NCI-H82 (cell line): ENCODE results near the gene MAGI2.

Experiments used
- DNase-seq: peaks from one replicate; lab custom pipeline; 2025; lab: John Stamatoyannopoulos, UW

Gene MAGI2

DNA sequence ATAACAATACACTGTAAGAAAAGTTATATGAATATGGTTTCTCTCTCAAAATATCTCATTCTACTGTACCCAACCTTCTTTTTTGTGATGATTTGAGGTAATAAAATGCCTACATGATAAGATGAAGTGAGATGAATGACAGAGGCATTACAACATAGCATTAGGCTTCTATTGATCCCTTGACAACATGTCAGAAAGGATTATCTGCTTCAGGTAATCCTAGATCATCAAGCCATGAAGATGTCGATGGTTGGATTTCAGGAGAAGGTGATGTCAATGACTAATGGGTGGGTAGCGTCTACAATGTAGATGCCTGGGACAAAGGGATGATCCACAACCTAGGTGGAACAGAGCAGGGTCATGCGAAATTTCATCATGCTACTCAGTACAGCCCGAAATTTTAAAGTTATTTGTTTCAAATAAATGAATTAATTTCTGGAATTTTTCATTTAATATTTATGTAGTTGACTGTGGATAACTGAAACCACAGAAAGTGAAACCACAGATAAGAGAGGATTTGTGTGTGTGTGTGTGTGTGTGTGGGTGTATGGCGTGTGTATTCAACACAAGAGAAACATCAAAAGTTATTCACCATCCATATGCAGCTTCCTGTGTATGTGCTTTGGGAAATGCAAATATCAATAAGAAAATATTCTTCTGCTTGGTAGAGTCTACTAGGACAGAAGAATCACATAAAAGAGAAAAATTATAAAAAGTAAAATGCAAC lies 77.0 kb downstream of the MAGI2 start:
- peak; percentile 41 for DNase-seq

DNA sequence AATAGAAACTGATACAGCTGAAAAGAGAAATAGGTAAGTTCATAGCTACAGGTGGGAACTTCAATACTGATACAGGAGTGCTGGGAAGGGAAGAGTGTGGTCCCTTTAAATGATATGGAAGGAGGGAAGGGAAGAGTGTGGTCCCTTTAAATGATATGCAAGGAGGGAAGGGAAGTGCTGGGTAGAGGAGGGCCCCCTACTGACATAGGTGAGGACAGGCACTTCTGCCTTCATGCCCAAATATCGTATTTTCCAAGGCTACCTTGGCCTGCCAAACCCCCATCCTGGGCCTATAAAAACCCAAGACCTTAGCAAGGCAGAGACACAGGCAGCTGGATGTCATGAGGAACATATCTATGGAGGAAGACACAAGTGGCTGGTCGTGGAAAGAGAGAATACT lies 92.3 kb downstream of the MAGI2 start:
- peak; percentile 17 for DNase-seq

DNA sequence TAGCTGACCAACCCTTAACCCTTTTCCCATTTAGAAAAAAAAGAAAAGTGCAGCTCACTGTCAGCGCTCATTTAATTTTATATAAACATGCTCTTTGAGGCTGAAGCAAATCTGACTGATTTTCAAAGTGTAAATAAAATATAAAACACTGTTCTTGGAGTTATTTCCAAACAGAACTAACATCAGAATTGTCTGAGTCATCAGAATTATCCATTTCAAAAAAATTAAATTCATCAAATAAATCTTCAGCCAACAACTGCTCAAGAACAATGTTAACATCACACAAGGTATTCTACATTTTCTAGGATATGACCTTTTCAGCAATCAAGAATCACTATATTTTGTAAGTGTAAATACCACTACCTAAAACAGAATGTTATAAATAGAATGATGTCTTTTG lies 93.6 kb downstream of the MAGI2 start:
- no peak for DNase-seq

DNA sequence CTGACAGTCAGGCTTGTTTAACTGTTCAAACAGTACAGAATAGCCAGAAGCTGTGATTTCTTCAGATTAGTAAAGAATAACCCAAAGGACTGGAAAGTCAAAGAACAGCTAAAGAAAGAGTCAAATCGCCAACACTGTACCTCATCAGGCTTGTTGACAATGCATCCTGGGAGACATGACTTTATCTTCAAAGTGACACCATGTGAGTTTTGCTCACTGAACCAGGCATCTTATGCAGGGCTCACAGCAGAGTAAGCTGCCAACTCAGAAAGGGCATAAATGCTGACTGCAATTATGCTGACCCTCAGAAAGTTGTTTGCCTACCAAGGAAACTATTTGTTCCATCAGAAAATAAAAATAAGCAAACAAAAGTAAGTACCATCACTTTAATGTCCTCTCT lies 96.4 kb downstream of the MAGI2 start:
- no peak for DNase-seq

DNA sequence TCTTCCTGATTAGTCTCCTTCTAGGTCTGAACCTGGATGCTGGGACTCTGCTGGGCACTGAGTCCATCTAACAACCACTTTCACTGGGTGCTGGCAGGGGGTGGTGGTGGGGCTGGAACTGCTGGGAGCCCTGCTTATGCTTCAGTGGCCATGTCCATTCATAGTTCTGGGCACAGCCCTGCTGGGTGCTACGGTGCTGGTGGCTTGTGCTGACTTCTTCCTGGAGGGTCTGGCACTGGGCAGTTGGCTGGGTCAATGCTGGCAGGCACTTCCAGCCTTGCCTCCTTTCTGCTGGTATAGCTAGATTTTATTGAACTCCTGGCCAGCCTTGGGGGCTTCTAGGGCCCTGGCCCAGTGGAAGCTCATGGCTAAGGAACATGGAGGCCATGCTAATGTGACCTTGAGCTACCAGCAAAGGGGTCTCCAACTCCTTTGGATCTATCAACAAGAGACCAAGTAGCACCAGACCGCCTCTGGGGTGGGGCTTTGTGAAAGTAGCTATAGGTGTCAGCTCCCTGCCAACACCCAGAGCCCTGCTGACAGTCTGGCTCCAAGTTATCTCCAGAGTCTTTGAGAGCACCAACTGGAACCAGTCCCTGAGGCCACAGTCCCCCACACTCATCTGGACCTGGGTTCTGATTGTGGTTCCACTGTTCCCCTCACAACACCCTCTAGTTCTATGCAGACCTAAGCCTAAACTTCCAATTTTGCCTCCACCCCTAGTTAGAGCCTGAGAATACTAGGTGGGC lies 99.6 kb downstream of the MAGI2 start:
- no peak for DNase-seq

DNA sequence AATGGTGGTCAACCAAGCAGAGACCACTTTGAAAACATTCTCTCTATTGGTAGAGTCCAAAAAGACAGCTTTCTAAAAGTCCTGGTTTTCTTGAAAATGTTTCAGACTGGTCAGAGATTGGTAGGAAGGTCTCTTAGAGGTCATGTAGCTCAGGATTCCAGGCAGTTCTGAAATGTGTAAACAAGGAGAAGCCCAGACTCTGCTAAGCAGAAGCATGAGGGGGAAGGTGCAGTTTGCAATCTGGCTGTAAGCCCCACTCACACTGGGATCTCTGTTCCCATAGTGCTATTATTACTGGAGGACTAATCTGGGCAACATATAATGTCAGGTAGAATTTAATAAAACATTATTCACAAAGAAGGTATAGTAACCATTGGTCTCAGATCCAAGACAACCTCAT lies 101.1 kb downstream of the MAGI2 start:
- DNase-seq: peak; percentile 3

DNA sequence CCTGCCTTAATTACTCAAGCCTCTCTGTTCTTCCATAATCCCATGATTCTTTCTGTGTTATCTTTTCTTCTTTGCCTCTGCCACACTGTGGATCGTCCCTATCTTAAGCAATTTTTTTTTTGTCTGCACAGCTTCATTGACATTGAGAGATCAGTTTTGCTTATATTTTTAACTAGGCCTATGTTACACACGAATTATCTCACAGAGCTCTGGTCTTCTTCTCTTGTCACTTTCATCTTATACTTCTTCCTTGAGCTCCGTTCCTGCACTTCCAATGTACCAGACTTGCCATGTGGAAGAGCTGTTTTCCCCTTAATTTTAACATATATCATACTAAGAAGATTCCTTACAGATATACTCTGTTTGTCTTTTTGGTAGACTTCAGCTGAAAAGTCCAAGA lies 106.1 kb downstream of the MAGI2 start:
- DNase-seq: no peak

DNA sequence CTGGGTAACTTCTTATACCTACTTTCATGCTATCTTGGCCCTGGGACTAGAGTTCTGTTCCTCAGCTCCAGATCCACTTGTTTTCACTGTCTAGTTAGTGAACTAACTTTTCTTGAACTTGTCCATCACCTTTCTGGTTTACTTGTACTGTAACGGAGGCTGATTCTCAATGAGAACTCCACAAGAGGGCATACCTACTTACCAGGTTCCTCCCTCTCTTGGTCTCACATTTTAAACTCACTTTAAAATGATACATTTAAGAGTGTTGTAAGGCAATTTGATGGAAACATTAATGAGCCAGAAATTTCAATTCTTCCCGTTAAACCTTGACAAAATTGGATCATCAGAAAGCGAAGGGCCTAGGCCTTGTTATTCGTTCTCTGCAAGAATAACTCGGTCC lies 111.6 kb downstream of the MAGI2 start:
- DNase-seq: no peak

DNA sequence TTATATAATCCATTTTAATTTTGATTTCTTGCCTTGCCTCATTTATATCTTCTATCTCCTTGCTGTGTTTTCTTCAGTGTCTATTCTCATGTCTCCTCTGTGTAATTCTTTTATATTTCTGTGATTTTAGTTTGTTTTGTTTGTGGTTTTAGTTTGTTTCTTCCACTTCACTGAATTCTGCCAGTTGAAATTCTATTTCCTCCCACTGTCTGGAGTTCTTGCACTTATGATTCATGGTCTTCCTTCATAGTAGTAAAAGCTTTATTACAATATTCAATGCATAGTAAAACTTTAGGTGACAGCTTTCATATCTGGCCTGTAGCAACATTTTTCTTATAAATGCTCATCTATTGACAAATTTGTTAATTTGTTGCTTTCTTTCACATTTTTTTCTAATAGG lies 113.3 kb downstream of the MAGI2 start:
- no peak for DNase-seq

DNA sequence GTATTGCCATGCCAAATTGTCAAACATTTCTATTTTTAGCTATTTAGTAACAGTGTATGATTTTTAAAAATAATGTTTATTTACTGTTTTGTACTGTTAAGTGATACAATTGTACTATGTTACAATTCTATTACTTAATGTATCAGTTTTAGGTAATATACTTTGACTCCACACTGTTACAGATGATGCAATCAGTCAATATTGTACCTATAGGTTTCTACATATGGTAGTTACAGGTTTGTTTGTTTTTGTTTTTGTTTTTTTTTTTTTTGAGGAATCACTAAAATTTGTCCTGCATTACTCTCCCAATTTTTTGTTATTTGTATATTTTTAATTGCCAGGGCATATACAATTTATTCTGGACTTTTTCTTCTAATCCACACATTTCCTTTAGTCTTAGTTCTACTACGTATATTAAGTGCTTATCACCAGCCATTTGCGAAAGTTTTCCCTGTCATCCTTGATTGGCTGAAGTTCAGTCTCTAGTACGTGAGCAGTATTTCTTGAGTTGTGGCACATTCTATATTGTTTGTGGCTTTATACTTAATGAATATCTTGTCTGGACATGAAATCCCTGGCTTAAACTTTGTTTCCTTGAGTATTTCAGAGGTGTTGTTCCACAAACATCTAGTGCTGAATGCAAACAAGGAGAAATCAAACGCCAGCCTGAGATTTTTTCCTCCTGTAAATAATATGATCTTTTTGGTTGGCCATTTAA lies 114.1 kb downstream of the MAGI2 start:
- no peak for DNase-seq

DNA sequence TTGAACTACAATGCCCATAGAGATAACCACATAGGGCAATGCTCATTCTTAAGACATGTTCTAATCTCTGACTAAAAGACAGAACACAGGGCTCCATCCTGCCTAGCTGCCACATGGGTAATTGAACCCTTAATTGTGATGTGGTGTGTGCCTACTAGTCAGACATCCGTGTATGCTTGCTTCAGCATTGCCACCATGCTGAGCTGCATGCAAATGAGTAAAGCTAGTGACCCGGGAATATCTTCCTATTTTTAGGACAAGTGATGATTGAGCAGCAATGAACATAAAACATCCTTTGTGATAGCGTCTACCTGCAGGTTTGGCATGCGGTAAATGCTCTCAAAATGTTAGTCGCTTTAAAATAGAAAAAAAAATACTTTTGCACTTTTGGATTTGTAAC lies 115.8 kb downstream of the MAGI2 start:
- DNase-seq: no peak

DNA sequence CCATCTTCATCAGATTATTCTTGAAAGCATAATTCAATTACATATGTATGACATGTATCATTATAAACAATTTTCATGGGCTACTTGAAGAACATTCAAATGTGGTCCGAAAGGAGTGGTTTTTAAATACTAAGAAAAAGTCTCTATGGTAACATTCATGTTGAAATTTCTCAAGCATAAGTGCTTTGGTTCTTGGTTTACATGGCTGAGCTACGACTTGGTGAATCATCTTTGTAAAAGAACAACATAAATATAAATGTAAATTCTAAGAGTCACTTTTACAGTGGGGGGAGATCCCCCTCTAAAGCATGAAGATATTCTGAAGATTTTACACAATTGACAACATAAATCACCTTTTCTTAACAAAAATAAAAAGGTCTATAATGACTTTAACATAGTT lies 118.6 kb downstream of the MAGI2 start:
- no peak for DNase-seq

DNA sequence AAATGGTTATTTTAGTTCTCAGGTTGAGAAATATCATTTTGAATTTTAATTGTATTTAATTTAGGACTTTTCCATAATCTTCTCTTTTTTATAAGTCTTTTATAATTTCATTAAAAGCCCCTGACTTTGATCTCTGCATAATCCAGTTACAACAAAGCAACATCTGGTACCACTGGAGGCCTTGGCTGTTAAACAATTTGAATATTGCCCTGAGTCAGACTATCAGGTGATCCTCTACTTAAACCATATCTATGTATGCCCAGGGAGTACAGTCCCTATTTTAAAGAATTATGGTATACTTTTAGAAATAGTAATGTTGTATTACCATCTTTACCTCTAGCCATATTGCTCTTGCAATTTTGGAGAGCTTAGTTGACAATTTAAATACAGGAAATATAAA lies 119.1 kb downstream of the MAGI2 start:
- DNase-seq: peak; percentile 79

DNA sequence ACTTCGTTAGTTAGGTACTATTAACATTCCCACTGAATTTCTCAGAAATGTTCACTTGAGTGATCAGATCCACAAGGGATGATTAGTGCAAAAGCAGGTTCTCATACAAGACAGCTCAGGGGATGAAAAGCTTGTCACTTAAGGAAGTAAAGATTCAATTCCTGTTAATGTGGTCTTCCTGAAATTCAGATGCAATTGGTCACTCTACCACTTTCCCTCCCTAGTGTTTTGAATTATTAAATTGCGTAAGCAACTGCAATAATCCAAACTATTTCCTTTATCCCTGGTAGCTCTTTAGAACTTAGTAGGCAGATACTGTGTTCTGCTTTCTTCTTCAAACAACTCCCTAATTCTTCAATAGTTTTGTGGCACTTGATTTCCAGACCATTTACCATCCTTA lies 121.4 kb downstream of the MAGI2 start:
- DNase-seq: no peak

DNA sequence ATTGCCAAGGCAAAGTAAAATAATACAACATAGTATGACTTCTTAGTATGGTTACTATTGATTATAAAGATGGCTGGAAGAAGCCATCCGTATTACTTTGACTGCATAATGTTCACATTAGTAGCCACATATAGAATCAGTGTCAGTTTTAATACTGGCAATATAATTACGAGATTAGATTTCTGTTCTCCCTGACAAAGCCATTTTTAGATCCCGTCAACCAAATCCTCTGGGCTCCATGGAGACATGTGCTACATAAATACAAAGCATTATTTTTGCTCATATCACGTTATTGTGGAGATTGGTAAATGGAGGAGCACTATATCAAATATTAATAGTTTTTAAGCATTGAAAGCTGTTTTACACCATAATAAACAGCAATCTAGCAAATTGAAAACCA lies 124.0 kb downstream of the MAGI2 start:
- DNase-seq: peak; percentile 3

DNA sequence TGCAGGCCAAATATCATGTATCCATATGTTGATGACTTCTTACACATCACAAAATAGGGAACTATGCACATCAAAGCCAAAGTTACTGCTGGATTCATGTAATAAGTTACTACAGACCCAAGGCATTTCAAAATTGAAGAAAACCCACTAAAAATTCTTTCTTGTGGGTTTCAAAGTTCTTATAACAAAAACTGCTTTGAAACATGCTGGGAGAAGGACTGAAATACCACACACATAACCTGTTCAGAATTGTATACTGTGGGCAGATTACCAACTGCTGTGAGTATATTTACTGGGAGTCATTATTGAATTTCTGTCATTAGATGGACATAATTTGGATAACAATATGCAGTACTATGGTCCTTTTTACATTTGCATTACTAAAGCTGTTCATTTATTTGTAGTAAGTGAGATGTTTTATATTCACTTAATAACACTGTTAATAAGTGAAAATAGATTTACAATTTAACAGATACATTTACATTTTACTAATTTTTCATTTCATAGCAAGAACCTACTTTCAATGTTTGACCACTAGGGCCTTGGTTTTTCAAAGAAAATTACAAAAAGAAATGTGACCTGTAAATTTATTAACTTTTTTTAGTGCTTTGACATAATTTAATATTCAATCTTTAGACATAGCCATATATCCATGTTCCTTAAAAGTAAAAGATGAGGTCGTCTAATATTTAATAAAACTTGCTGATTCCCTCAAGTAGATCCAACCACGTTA lies 132.6 kb downstream of the MAGI2 start:
- no peak for DNase-seq

DNA sequence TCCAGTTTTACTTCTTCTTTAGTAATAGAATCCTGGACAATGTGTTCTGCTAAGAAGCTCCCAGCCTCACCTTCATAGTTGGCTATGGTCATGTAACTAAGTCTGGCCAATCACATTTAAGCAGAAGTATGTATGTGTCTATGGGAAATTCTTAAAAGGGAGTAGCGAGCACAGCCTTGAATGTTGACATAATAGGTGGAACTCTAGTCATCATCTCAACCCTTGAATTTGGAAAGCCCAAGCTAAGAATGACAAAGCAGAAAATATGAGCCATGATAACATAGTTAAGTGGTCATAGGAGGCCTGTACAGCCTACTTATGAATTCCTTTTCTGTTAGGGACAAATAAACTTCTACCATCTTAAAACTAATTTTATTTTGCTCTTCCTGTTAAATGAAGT lies 134.1 kb downstream of the MAGI2 start:
- DNase-seq: no peak

DNA sequence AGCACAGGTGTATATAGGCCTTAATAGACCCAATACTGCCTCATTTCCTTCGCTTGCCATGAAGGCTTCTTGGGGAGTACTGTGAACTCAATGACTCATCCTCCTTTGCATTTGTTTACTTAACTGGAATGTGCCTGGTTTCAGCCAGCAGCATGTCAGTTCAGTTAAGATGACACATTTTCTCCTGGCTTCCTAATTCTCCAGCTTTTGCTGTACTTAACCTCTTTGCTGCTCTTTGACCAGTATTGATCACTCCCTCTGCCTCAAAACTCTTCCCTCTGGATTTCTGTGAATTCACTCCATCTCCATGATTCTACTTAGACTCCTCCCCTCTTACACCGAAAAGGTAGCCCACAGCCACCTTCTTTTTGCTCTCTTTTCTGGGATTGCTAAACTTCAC lies 135.7 kb downstream of the MAGI2 start:
- no peak for DNase-seq

DNA sequence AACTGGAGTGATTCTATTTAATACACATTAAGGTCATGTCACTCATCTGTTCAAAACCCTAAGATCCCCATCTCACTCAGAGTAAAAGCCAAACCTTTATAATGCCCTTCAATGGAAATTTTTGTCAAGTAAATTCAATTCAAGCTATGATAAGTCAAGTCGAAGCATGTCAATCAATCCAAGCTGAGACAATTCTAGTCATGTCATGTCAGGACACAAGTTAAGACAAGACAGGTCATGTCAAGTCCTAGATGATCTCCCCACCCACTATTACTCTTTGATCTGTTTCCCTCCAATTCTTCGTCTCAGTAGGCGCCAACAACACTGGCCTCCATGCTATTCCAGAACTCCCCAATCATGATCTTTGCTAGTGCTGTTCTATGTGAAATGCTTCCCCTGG lies 141.4 kb downstream of the MAGI2 start:
- DNase-seq: no peak

DNA sequence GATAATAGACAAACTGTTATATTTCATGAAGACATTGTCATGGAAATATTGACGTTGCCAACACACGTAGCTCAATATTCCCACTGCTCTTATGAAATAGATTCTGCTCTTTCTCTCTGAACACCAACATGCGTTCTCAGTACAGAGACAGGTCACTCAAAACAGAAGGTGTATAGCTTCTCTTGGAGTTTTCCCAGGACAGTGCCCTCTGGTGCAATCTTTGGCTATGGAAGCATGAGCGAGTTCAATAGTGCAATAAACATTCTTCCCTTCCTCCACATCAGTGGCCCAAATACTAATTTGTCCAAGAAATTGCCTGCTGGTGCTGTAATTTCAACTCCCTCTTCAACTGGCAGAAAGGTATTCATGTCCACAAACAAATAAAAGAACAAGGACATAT lies 145.3 kb downstream of the MAGI2 start:
- no peak for DNase-seq

DNA sequence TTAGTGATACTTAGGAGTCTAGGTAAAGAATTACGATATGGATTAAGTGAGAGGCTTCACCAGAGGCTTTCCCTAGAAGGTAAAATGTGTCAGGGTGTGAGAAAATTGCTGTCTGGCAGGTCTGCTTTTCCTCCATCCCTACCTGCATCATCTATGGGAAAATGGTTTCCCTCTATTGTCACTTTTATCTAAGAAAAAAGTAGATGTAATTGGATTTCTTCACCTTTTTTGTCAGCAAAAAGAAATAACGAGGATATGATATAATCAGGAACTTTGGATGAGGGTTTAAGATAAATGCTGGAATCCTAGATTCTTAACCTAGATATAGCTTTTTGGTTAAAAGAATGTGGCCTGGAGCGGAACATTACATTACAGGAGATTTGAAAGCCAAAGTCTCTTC lies 146.1 kb downstream of the MAGI2 start:
- DNase-seq: no peak

DNA sequence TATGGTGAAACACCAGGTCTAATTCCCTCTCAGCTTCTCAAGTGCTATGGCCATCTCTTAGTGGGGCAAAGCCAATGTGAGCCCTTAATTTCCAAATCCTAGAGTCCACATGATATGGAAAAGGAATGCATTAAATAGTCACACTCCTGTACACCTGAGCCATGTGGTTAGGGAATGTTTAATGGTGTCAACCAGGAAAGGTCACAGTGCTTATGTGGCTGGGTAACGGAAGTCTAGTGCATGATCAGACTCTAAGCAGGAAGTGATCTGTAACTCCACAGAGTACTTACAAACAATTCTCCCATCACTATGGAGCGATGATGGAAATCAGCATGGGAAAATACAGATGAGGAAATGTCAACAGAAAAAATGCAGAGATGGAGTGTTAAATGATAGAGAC lies 148.8 kb downstream of the MAGI2 start:
- no peak for DNase-seq

DNA sequence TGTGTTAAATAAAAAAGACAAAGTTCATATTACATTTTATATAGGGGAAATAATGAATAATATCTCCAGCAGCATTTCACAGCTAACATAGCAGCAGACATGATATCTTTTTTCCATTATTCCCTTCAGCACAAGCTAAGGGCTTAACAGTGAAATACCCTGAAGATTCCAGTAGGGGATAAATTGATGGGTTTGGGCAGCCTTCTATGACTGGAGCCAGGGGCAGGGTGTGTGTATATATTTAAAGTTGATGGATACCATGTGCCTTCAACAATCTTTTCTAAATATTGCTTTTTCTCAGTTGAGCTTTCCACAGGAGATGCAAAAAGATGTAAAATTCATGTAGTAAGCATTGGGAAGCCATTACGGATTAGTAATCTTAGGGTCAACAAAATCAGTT lies 151.2 kb downstream of the MAGI2 start:
- no peak for DNase-seq
